ENCODE data around the gene TBC1D21. TPM values are rescaled to one million over a fixed set of nuclear protein-coding genes. Genes with fewer than 3 reads are reported as not detected.

The TBC1D21 gene
- total and polyA plus RNA-seq, 8 donors: not detected

DNA sequence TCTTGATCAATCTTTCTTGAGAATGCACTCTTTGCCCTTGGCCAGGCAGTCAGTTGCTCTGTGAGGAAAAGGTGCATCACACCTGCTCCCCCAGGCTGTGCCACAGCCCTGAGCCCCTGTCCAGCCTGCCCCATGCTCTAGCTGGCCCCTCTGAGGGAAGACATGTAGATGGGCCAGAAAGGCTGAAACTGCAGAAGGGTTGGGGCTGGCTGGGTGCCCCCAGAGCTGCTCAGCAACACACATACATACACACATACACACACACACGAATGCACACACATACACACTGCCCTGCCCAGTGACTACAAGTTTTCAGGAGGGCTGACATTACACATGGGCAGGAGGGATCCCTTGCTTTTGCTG is 16.4 kb downstream of the TBC1D21 start:
- Histone ChIP-seq H3K27ac (no peak overlapping the region), H3K9me3 (no peaks in the 10 kb centered on the region), H3K4me3 (no peak overlapping the region), H3K36me3 (no peaks in the 10 kb centered on the region), H3K27me3 (no peaks in the 10 kb centered on the region), H3K4me1 (no peaks in the 10 kb centered on the region)
- TF ChIP-seq, protein P1, sequence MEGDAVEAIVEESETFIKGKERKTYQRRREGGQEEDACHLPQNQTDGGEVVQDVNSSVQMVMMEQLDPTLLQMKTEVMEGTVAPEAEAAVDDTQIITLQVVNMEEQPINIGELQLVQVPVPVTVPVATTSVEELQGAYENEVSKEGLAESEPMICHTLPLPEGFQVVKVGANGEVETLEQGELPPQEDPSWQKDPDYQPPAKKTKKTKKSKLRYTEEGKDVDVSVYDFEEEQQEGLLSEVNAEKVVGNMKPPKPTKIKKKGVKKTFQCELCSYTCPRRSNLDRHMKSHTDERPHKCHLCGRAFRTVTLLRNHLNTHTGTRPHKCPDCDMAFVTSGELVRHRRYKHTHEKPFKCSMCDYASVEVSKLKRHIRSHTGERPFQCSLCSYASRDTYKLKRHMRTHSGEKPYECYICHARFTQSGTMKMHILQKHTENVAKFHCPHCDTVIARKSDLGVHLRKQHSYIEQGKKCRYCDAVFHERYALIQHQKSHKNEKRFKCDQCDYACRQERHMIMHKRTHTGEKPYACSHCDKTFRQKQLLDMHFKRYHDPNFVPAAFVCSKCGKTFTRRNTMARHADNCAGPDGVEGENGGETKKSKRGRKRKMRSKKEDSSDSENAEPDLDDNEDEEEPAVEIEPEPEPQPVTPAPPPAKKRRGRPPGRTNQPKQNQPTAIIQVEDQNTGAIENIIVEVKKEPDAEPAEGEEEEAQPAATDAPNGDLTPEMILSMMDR (IDR thresholded peaks at IDR 0.05): no peak
- DNase-seq: no peak
- no peak for ATAC-seq
- intact Hi-C loops (cut with DNase I): no loop called here
- no peak for FAIRE-seq
- 42 to 54% methylated on average over 1 of the region's 1 CpG for WGBS, 2 donors

DNA sequence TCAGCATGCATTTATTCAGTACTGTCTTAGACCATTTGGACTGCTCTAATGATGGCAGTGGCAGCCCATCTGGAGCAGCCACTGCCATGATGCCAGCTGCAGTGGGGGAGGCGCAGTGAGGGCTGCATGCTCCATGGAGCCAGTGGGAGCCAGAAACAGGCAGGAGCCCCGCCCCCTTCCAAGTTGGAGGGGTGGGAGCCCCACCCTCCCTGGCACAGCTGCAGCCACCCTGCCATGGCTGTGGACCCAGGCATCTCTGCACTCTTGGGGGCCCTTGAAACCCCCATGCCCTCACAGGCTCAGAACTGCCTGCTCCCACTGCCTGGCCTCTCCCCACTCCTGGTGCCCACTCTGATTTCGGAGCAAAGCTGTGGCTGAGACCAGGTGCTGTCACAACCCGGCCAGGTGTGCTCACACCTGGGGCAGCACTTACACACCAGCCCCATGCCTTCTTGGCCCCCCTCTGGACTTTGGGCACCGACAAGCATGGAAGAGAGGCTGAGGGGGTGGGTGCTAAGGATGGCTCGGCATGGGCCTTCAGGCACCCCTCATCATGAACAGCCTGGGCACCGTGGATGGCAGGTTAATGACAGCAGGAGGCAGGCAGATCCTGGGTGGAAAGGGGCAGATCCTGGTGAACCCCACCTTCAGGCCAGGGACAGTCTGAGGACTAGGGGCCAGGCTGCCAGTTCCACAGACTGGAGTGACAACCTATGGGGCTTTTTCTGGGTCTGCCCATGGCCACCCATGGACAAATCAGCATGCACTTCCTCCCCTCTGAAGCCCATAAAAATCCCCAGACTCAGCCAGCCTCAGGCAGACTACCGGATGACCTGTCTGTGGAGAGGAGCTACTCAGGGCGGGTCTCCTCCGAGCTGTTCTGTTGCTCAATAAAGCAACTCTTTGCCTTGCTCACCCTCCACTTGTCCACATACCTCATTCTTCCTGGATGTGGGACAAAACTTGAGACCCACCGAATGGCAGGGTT is 18.3 kb downstream of the TBC1D21 start:
- Histone ChIP-seq H3K9me3 (no peaks in the 10 kb centered on the region), H3K4me3 (no peak overlapping the region), H3K27ac (no peak overlapping the region), H3K4me1 (no peaks in the 10 kb centered on the region), H3K36me3 (no peaks in the 10 kb centered on the region), H3K27me3 (no peaks in the 10 kb centered on the region)
- 70 to 80% methylated on average over 11 of the region's 11 CpGs for WGBS, 2 donors
- TF ChIP-seq, protein P1 (IDR thresholded peaks at IDR 0.05): no peak
- DNase-seq (no peak), FAIRE-seq (no peak), ATAC-seq (no peak)
- intact Hi-C loops (cut with DNase I): no loop called here

DNA sequence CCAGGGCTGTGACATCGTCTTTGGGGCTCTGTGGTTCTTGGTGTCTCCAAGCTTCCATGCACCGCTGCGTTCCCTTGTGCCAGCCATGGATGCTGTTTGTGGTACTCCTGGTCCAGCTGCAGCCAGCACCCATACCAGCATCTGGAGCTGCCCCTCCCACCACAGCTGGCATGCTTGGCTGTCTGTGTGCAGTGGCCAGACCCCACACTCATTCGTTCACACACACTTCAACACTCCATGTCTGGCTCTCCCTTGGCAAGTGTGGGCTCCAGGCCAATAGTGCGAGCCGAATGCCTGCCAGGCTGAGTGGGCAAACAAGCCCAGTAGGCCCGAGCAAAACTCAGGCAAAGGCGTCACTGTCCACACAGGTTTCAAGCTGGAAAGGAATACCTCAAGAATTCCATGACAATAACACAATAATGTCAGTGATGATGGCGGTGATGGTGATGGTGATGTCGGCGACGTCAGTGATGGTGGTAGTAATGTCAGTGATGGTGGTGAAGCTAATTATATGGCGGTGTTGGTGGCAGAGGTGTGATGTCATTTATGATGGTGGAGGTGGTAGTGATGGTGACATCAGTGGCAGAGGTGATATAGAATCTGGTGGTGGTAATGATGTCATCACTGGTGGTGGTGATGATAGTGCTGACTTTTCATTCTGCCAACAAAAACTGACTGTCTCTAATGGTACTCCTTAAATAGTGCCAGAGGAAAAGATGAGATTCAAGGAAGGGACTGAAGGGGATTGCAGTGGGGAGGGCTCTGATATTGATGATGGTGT is 19.3 kb downstream of the TBC1D21 start:
- DNase-seq (no peak), FAIRE-seq (no peak), ATAC-seq (no peak)
- Histone ChIP-seq H3K4me3 (no peak overlapping the region), H3K36me3 (no peaks in the 10 kb centered on the region), H3K27me3 (no peaks in the 10 kb centered on the region), H3K27ac (no peak overlapping the region), H3K4me1 (no peaks in the 10 kb centered on the region), H3K9me3 (no peaks in the 10 kb centered on the region)
- WGBS, 2 donors: 85 to 86% methylated on average over 13 of the region's 13 CpGs
- intact Hi-C loops (cut with DNase I): no loop called here
- TF ChIP-seq, protein P1 (IDR thresholded peaks at IDR 0.05): no peak

DNA sequence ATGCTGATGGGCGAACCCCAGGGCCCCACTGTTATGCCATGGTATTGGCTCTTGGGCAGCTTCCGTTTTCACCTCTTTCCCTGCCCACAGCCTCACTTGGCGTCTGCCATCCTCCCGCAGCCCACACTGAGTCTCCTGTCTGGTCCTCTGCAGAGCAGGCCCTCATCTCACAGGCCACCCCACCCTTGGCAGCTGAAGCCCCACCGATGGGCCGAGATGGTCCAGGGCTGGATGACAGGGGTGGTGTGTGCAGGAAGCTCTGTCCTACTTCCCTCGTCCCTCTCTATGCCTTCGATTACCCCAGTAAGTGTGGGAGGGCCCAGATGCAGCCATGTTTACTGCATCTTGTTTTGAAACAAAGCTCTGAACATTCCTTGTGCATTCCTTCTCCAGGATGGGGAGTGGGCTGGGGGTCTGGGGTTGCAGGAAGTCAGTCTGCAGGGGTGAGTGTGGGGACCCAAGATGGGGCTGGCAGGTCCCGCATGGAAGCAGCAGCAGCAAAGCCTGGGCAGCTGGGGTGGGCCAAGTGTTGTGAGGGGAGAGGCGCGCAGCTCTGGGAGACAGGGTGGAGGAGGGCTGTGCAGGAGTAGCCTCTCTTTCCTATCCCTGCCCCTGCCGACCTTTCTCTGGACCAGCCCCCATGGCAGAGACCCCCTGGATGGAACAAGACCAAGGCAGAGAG is 20.9 kb downstream of the TBC1D21 start:
- ATAC-seq (no peak), DNase-seq (no peak), FAIRE-seq (no peak)
- no peaks in the 10 kb centered on the region for H3K9me3 ChIP-seq
- intact Hi-C loops (cut with DNase I): no loop called here
- no peak overlapping the region for H3K4me3 ChIP-seq
- WGBS, 2 donors: 59 to 75% methylated on average over 12 of the region's 12 CpGs
- no peak overlapping the region for H3K27ac ChIP-seq
- no peaks in the 10 kb centered on the region for H3K4me1 ChIP-seq
- H3K36me3 ChIP-seq: no peaks in the 10 kb centered on the region
- no peaks in the 10 kb centered on the region for H3K27me3 ChIP-seq
- TF ChIP-seq, protein P1 (IDR thresholded peaks at IDR 0.05): no peak

Data from pancreas (tissue), 10 donors.